LNCAP (cell line): Measurements from ENCODE around the gene AMBP.

Experiments
- CTCF ChIP-seq: fragments of 450-650 bp; IDR thresholded peaks from 2 replicates; pipeline ENCODE4 v1.5.1; 2017; ENCODE audit warnings: mild to moderate bottlenecking

AMBP gene

GRCh38 chr9:114070188-114071103, 7.7 kb downstream of the AMBP start:
- no peak for TF ChIP-seq CTCF

GRCh38 chr9:114069476-114070187, 8.5 kb downstream of the AMBP start:
- TF ChIP-seq CTCF: no peak

- TF ChIP-seq CTCF: no peak
Measured at GRCh38 chr9:114065304-114065703, 12.8 kb downstream of the AMBP start.

GRCh38 chr9:114061830-114062474, 16.1 kb downstream of the AMBP start:
- no peak for TF ChIP-seq CTCF

- no peak for TF ChIP-seq CTCF
Measured at GRCh38 chr9:114061292-114061691, 16.8 kb downstream of the AMBP start.

- no peak for TF ChIP-seq CTCF
Measured at GRCh38 chr9:114060711-114061110, 17.4 kb downstream of the AMBP start.

GRCh38 chr9:114060070-114060469, 18.0 kb downstream of the AMBP start:
- no peak for TF ChIP-seq CTCF
